Pancreas (tissue), 10 donors: ENCODE data around the gene PNMA8A. TPM values are rescaled to one million over a fixed set of nuclear protein-coding genes. Genes with fewer than 3 reads are reported as not detected.

Experiments used
- ATAC-seq, 4 donors: fragments of 200-7000 bp; cut with Tn5 transposase; one replicate each; pipeline versions ENCODE4 v1.8.0 to v1.9.1; 2020; ENCODE audit warnings: mild to moderate bottlenecking in 4 of 4, moderate library complexity in 4 of 4
- DNase-seq, 6 donors: peaks; one replicate each; pipeline ENCODE4 v3.0.0-alpha.2; 2020
- FAIRE-seq: peaks from 2 replicates; lab custom pipeline; 2012; peaks lifted over from hg19 to GRCh38; lab: Jason Lieb, UNC
- H3K27ac ChIP-seq, 4 donors: fragments of 200-600 bp; sonication (generic); 1 replicate in 3 of 4; 2 replicates in 1 of 4; pipeline versions ENCODE4 v1.5.0 to v1.8.0; 2020
- H3K27me3 ChIP-seq, 4 donors: fragments of 200-600 bp; one replicate each; pipeline ENCODE4 v1.8.0; 2021
- H3K36me3 ChIP-seq, 3 donors: fragments of 200-600 bp; sonication (generic) in 1 of 3; one replicate each; pipeline versions ENCODE4 v1.5.0 to v1.8.0; 2020 to 2021
- H3K4me1 ChIP-seq, 3 donors: fragments of 200-600 bp; one replicate each; pipeline ENCODE4 v1.8.0; 2021
- H3K4me3 ChIP-seq, 4 donors: fragments of 200-600 bp; sonication (generic) in 2 of 4; one replicate each; pipeline versions ENCODE4 v1.5.0 to v1.8.0; 2020 to 2021
- H3K9me3 ChIP-seq, 4 donors: fragments of 200-600 bp; one replicate each; pipeline ENCODE4 v1.8.0; 2021
- CTCF ChIP-seq, 4 donors: fragments of 200-600 bp; sonication (generic) in 3 of 4; IDR thresholded peaks; one replicate each; pipeline versions ENCODE4 v1.5.0 to v1.8.0; 2021; ENCODE audit warnings: antibody characterized with exemption in 4 of 4
- WGBS, 2 donors: extraction: QIAGEN DNeasy Blood & Tissue Kit; methylation state at CpG; one replicate each; pipeline ENCODE4 v1.1.7; 2013; 5-methylcytosine and 5-hydroxymethylcytosine counted together
- intact Hi-C, 3 donors: fragments of 100-400 bp; cut with DNase I; formaldehyde crosslinking; loops; one replicate each; pipeline versions ENCODE4 v1.11.1 to v1.14.2; 2022
- polyA plus RNA-seq, 2 donors: library from polyadenylated mRNA; stranded (reverse); fragments of 200-250 nt; gene quantifications; one replicate each; pipeline ENCODE4 v1.2.3, GENCODE V29; 2013
- total RNA-seq, 6 donors: library from RNA; stranded (reverse); fragmentation: NEBNext Ultra II Directional in 4 of 6; extraction: Animal tissue kit (Norgen Biotek cat#: 25700) in 4 of 6; gene quantifications; one replicate each; pipeline versions ENCODE4 v1.2.1 to v1.2.4, GENCODE V29; 2021 to 2023
- donor health status: healthy with polysubstance abuse.
- donor health status: DM: no; HTN: no; CAD: no; lungs with moderate emphysema.
- donor health status: DM: no; HTN: no; CAD: no.
- donor health status: control.
- donor health status: control.
- donor health status: Bipolar disorder and iron deficiency.
- donor health status: DM: yes; HTN: yes; CAD: no.
- donor health status: DM: no; HTN: no; CAD: no.
- donor health status: DM: no; HTN: no; CAD: no.
- donor health status: DM: yes; HTN: yes; CAD: no.

Gene PNMA8A
- total and polyA plus RNA-seq, 8 donors: 2.4 to 8.9 (median 5.8) TPM

- DNase-seq (no peak), FAIRE-seq (no peak), ATAC-seq (no peak)
- Histone ChIP-seq H3K9me3 (no peaks in the 10 kb centered on the region), H3K4me1 (peaks cover 0 to 7% (median 3%) of the 10 kb centered on the region in 3 donors), H3K27me3 (no peaks in the 10 kb centered on the region), H3K27ac (no peak overlapping the region), H3K4me3 (no peak overlapping the region), H3K36me3 (no peaks in the 10 kb centered on the region)
- WGBS, 2 donors: 71 to 82% methylated on average over 4 of the region's 4 CpGs
- intact Hi-C loops: no loop called here
- no peak for TF ChIP-seq CTCF (IDR thresholded peaks at IDR 0.05)
These were observed 41.4 kb downstream of the PNMA8A start for GRCh38 chr19:46429999-46430398.

GRCh38 chr19:46428239-46429135 is 42.9 kb downstream of the PNMA8A start, which contains the start of gene PNMA8C:
TSS of gene PNMA8C (minus strand) at chr19:46428936. CDS start at chr19:46428359, 577 bp downstream.
- intact Hi-C loops: no loop called here
- WGBS, 2 donors: 32 to 39% methylated on average over 52 of the region's 52 CpGs
- peak in 4 of 6 donors; percentile 42 to 85 (median 70) for DNase-seq
- ATAC-seq: peak in 2 of 4 donors; percentile 37 to 51
- Histone ChIP-seq H3K4me1 (peaks cover 0 to 7% (median 3%) of the 10 kb centered on the region in 3 donors), H3K36me3 (no peaks in the 10 kb centered on the region), H3K9me3 (no peaks in the 10 kb centered on the region), H3K27me3 (no peaks in the 10 kb centered on the region), H3K27ac (no peak within 1 kb of the TSS), H3K4me3 (no peak within 1 kb of the TSS)
- FAIRE-seq: no peak
- no peak for TF ChIP-seq CTCF (IDR thresholded peaks at IDR 0.05)

GRCh38 chr19:46427518-46428045 is 43.8 kb downstream of the PNMA8A start:
- 69 to 76% methylated on average over 17 of the region's 17 CpGs for WGBS, 2 donors
- Histone ChIP-seq H3K36me3 (no peaks in the 10 kb centered on the region), H3K4me1 (peaks cover 0 to 7% (median 3%) of the 10 kb centered on the region in 3 donors), H3K27ac (no peak overlapping the region), H3K9me3 (no peaks in the 10 kb centered on the region), H3K4me3 (no peak overlapping the region), H3K27me3 (no peaks in the 10 kb centered on the region)
- TF ChIP-seq CTCF (IDR thresholded peaks at IDR 0.05): no peak
- FAIRE-seq: no peak
- intact Hi-C loops: no loop called here
- ATAC-seq: no peak
- peak in 1 of 6 donors; percentile 45 for DNase-seq

DNA sequence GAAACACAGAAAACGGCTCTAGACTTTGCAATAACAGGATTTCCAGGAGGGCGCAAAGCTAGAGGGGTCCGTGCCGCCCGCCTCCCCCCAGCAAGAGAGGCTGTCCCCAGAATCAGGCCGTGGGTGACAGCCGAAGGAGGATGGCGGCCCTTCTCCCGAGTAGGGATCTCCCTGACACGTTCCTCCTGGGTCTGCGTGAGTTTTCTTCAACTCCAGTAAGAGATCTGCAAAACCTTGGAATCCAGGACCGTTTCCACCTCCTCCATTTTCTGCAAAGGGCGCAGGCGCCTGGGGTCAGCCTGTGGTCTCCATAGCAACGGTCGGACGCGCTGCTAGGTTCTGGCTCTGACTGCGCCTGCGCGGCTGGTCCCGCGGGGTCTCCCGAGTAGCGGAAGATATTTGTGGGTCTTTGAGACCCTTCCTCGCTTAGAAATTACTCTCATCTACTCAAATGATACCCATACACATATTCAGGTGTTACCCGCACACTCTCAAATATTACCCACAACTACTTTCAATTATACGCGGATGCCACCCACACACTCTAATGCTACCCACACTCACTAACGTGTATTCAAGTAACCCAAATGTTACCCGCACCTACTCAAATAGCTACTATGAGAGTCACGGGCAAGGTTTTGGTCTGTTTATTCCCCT is 44.7 kb downstream of the PNMA8A start:
- TF ChIP-seq CTCF (IDR thresholded peaks at IDR 0.05): no peak
- Histone ChIP-seq H3K36me3 (no peaks in the 10 kb centered on the region), H3K4me1 (peaks cover 0 to 7% (median 3%) of the 10 kb centered on the region in 3 donors), H3K4me3 (peak overlapping the region; percentile 41 to 70 (median 61)), H3K27ac (peak overlapping the region in 3 of 4 donors; percentile 51 to 82 (median 80)), H3K27me3 (no peaks in the 10 kb centered on the region), H3K9me3 (no peaks in the 10 kb centered on the region)
- ATAC-seq (peak; percentile 92 to 95 (median 92)), FAIRE-seq (no peak), DNase-seq (peak; percentile 77 to 96 (median 86))
- WGBS, 2 donors: 2% methylated on average over 32 of the region's 32 CpGs
- intact Hi-C loops: no loop called here
